A549 (cell line): Measurements from ENCODE around the gene SYNE2. TPM values are rescaled to one million over a fixed set of nuclear protein-coding genes. Genes with fewer than 3 reads are reported as not detected.

ENCODE experiments used
- ATAC-seq, 2 experiments: fragments of 200-7000 bp in 1 of 2; fragments of >200 bp in 1 of 2; cut with Nextera tagmentation in 1 of 2; cut with Tn5 transposase in 1 of 2; 3 replicates each; pipeline versions ENCODE4 v1.8.0 to v1.9.1; 2018 to 2020; ENCODE audit warnings: mild to moderate bottlenecking in 1 of 2, moderate library complexity in 1 of 2
- CTCF ChIA-PET: fragments of 300-600 bp; sonication (Branson Sonifier 250); formaldehyde crosslinking; extraction: SDS; loops from one replicate; lab custom pipeline; 2021; ENCODE audit warnings: antibody characterized with exemption, inconsistent platforms; lab: Yijun Ruan, JAX
- POLR2A ChIA-PET: fragments of 350-600 bp; formaldehyde crosslinking; extraction: SDS; loops from one replicate; lab custom pipeline; 2021; ENCODE audit warnings: antibody characterized with exemption, inconsistent platforms; lab: Yijun Ruan, JAX
- DNase-seq, 2 experiments: peaks; one replicate each; pipeline versions ENCODE4 v3.0.0 to v3.0.0-alpha.2; 2011 to 2016; ENCODE audit warnings: low read depth in 1 of 2, low spot score in 1 of 2
- FAIRE-seq: peaks from 2 replicates; lab custom pipeline; 2011; peaks lifted over from hg19 to GRCh38; lab: Jason Lieb, UNC
- H3K27ac ChIP-seq, 2 experiments: fragments of >200 bp; sonication (Bioruptor Twin); formaldehyde crosslinking; 3 replicates each; pipeline ENCODE4 v1.5.1; 2016 to 2017
- H3K4me1 ChIP-seq: fragments of >200 bp; sonication (Bioruptor Twin); formaldehyde crosslinking; 3 replicates; pipeline ENCODE4 v1.6.1; 2016
- H3K4me2 ChIP-seq: fragments of >200 bp; sonication (Bioruptor Twin); formaldehyde crosslinking; 3 replicates; pipeline ENCODE4 v1.6.1; 2016
- H3K4me3 ChIP-seq: fragments of >200 bp; sonication (Bioruptor Twin); formaldehyde crosslinking; 3 replicates; pipeline ENCODE4 v1.5.1; 2016
- H3K9me3 ChIP-seq: fragments of >200 bp; sonication (Bioruptor Twin); formaldehyde crosslinking; 3 replicates; pipeline ENCODE4 v1.6.1; 2016
- BHLHE40 ChIP-seq: IDR thresholded peaks from 2 replicates; pipeline ENCODE4 v1.6.1; 2012; ENCODE audit warnings: low read depth, low read length, inconsistent platforms
- CEBPB ChIP-seq, 2 experiments: fragments of >200 bp in 1 of 2; sonication (Bioruptor Twin) in 1 of 2; formaldehyde crosslinking in 1 of 2; IDR thresholded peaks; 2 replicates each; pipeline ENCODE4 v1.6.1; 2012 to 2016
- CHD2 ChIP-seq: fragments of 150-350 bp; IDR thresholded peaks from 2 replicates; pipeline ENCODE4 v1.6.1; 2014; ENCODE audit warnings: low read length; ENCODE audit not compliant: partially characterized antibody
- CHD4 ChIP-seq: fragments of 200-600 bp; sonication (generic); IDR thresholded peaks from 2 replicates; pipeline ENCODE4 v1.6.1; 2016; ENCODE audit warnings: antibody characterized with exemption, mild to moderate bottlenecking, borderline replicate concordance
- EHMT2 ChIP-seq: fragments of 200-600 bp; sonication (generic); IDR thresholded peaks from 2 replicates; pipeline ENCODE4 v1.6.1; 2016; ENCODE audit warnings: antibody characterized with exemption, low read depth, mild to moderate bottlenecking, moderate library complexity
- EP300 ChIP-seq, 2 experiments: fragments of >200 bp; sonication (Bioruptor Twin); formaldehyde crosslinking; IDR thresholded peaks; 2 replicates in 1 of 2; 3 replicates in 1 of 2; pipeline ENCODE4 v1.6.1; 2016 to 2017
- FOSB ChIP-seq: fragments of 250-450 bp; sonication (Bioruptor Pico); IDR thresholded peaks from 2 replicates; pipeline ENCODE4 v1.5.0; 2020; ENCODE audit warnings: mild to moderate bottlenecking, moderate library complexity
- FOSL2 ChIP-seq, 2 experiments: fragments of 450-650 bp in 1 of 2; fragments of >200 bp in 1 of 2; sonication (Bioruptor Twin) in 1 of 2; formaldehyde crosslinking; IDR thresholded peaks; 2 replicates each; pipeline versions ENCODE4 v1.5.0 to v1.6.1; 2016 to 2020; ENCODE audit warnings: mild to moderate bottlenecking in 1 of 2, moderate library complexity in 1 of 2
- FOXS1 ChIP-seq: fragments of 250-450 bp; sonication (Bioruptor Pico); IDR thresholded peaks from 2 replicates; pipeline ENCODE4 v1.5.0; 2020; ENCODE audit warnings: mild to moderate bottlenecking, moderate library complexity
- HOXB13 ChIP-seq: fragments of 250-450 bp; sonication (Bioruptor Pico); IDR thresholded peaks from 2 replicates; pipeline ENCODE4 v1.5.0; 2020; ENCODE audit warnings: low read depth, mild to moderate bottlenecking, moderate library complexity
- JUNB ChIP-seq: fragments of >200 bp; sonication (Bioruptor Twin); formaldehyde crosslinking; IDR thresholded peaks from 2 replicates; pipeline ENCODE4 v1.6.1; 2016
- MAFK ChIP-seq: fragments of 450-650 bp; IDR thresholded peaks from 2 replicates; pipeline ENCODE4 v1.6.1; 2014; ENCODE audit not compliant: partially characterized antibody
- POLR2A ChIP-seq: IDR thresholded peaks from 2 replicates; pipeline ENCODE4 v1.6.1; 2012; ENCODE audit warnings: mild to moderate bottlenecking, low read length
- RAD21 ChIP-seq, 2 experiments: fragments of >200 bp in 1 of 2; sonication (Bioruptor Twin) in 1 of 2; formaldehyde crosslinking in 1 of 2; IDR thresholded peaks in 1 of 2; conservative IDR thresholded peaks in 1 of 2; 2 replicates in 1 of 2; 3 replicates in 1 of 2; pipeline ENCODE4 v1.6.1; 2012 to 2018; ENCODE audit warnings: inconsistent platforms in 1 of 2
- SREBF2 ChIP-seq: fragments of 450-650 bp; IDR thresholded peaks from 2 replicates; pipeline ENCODE4 v1.6.1; 2014; ENCODE audit warnings: mild to moderate bottlenecking, moderate library complexity
- ZNF302 ChIP-seq: fragments of 250-450 bp; sonication (Bioruptor Pico); IDR thresholded peaks from 2 replicates; pipeline ENCODE4 v1.9.0; 2021; ENCODE audit warnings: inconsistent platforms, mild to moderate bottlenecking, moderate library complexity
- ZSCAN20 ChIP-seq: fragments of 250-450 bp; sonication (Bioruptor Pico); IDR thresholded peaks from 2 replicates; pipeline ENCODE4 v1.8.0; 2022; ENCODE audit warnings: mild to moderate bottlenecking, moderate library complexity
- WGBS: methylation state at CpG from one replicate; pipeline ENCODE4 v1.1.6; 2017; ENCODE audit errors: missing lambda C conversion rate; 5-methylcytosine and 5-hydroxymethylcytosine counted together
- polyA plus RNA-seq, 4 experiments: library from polyadenylated mRNA; depleted of rRNA in 3 of 4; stranded (reverse); fragments of >200 nt; fragmentation: RNase III in 1 of 4; extraction: RNeasy Plus Mini Kit Qiagen cat#74134 plus additional on column Dnase treatment in 1 of 4; gene quantifications; 2 replicates in 3 of 4; 3 replicates in 1 of 4; pipeline ENCODE4 v1.2.3, GENCODE V29; 2011 to 2017
- TF ChIP-seq, protein P1 (sequence below): fragments of >200 bp; sonication (Bioruptor Twin); formaldehyde crosslinking; IDR thresholded peaks from 3 replicates; pipeline ENCODE4 v1.6.1; 2016
- TF ChIP-seq, protein P2 (sequence below): fragments of 250-450 bp; sonication (Bioruptor Pico); IDR thresholded peaks from 2 replicates; pipeline ENCODE4 v1.5.0; 2020; ENCODE audit warnings: low read depth, mild to moderate bottlenecking, moderate library complexity
- TF ChIP-seq, protein P3 (sequence below): fragments of 200-600 bp; sonication (generic); IDR thresholded peaks from 2 replicates; pipeline ENCODE4 v1.6.1; 2016; ENCODE audit warnings: antibody characterized with exemption, mild to moderate bottlenecking, moderate library complexity

The SYNE2 gene
- polyA plus RNA-seq, 2 of the 4 experiments (the other 2 are of a cell fraction): 3.4 to 11.3 TPM

DNA sequence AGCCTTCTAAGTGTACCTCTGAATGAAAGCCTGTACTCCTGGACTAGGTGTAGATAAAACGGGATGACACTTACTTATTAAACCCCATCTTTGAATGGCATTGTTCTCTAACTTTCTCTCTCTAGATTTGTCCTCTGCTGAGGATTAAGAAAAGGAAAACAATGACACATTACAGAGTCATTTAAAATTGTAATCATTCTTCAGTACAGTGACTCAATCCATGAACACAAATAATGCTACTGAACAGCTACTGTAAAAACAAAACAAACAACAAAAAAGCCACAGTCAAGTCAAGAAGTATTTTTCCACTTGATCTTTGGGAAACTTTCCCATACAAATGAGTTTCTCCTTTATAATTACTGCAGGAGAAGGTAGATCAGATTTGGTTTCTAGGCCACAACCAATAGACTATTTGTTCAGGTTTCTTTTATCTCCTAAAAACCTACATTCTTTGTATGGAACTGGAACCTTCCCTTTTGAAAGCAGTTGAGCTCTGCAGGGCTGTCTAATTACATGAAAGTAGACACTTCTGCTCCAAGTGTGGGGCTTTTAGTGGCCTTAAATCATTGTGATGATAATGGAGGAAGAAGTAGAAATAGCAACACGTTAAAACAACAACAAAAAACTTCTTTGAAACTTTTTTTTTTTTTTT, 222.3 kb downstream of the SYNE2 start:
- TF ChIP-seq MAFK: no peak
- TF ChIP-seq CEBPB (IDR thresholded peaks at IDR 0.05): peak in 1 of 2 experiments; percentile 15; a peak in 1 of 4 replicates
- no peak for TF ChIP-seq FOSL2 (IDR thresholded peaks at IDR 0.05)
- peak; percentile 73 for TF ChIP-seq FOSL2 (CRISPR knock-in tag; IDR thresholded peaks at IDR 0.05)
- DNase-seq: peak; percentile 4 to 10
- WGBS: 55% methylated on average over 2 of the region's 2 CpGs
- peak; percentile 56 to 72; a peak in 4 of 6 replicates for ATAC-seq
- Histone ChIP-seq H3K27ac (no peak overlapping the region), H3K4me1 (peaks cover 12% of the 10 kb centered on the region; the same call in 2 of the 3 replicates), H3K4me2 (peak overlapping the region; percentile 12), H3K4me3 (no peak overlapping the region), H3K9me3 (no peaks in the 10 kb centered on the region)
- POLR2A ChIA-PET: no interaction called here
- no peak for FAIRE-seq
- CTCF ChIA-PET: no interaction called here

DNA sequence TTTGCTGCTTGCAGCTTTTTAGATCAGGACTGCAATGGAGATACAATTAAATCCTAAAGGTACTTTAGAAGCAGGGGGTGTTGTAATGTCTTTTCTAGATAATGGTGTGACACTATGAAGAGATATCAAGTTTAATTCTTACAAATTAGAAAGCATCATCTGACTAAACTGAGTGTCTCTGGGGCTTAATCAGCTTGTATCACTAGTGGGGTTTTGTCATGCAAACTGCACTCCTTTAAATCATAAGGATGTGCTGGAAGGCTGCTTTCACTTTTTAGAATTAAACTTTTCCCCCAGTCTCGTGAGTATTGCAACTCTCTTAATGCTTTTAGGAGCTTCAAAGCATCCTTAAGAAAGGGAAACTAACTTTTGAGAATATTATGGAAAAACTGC, 222.8 kb downstream of the SYNE2 start:
- ChIA-PET POLR2A (no interaction called here), CTCF (no interaction called here)
- DNase-seq (no peak), ATAC-seq (no peak), FAIRE-seq (no peak)
- Histone ChIP-seq H3K9me3 (no peaks in the 10 kb centered on the region), H3K4me2 (peak overlapping the region; percentile 12; the same call in 2 of the 3 replicates), H3K4me1 (peaks cover 12% of the 10 kb centered on the region; the same call in 2 of the 3 replicates), H3K27ac (no peak overlapping the region), H3K4me3 (no peak overlapping the region)
- 83% methylated on average over 1 of the region's 1 CpG for WGBS
- TF ChIP-seq HOXB13 (no peak), SREBF2 (no peak)
- TF ChIP-seq, protein P1, sequence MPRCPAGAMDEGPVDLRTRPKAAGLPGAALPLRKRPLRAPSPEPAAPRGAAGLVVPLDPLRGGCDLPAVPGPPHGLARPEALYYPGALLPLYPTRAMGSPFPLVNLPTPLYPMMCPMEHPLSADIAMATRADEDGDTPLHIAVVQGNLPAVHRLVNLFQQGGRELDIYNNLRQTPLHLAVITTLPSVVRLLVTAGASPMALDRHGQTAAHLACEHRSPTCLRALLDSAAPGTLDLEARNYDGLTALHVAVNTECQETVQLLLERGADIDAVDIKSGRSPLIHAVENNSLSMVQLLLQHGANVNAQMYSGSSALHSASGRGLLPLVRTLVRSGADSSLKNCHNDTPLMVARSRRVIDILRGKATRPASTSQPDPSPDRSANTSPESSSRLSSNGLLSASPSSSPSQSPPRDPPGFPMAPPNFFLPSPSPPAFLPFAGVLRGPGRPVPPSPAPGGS: no peak

DNA sequence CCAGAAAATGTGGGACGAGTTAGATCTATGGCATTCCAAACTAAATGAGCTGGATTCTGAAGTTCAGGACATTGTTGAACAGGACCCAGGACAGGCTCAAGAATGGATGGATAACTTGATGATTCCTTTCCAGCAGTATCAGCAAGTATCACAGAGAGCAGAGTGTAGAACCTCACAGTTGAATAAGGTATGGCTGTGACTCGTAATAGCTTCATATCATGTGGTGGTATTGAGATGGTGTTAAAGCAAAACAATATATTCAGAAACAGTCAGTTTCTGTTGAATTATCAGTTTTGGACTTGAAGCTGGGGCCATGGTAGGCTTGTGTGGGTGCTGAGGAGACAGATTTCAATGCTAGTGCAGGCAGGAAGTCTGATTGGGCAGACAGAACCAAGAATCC, 227.6 kb downstream of the SYNE2 start:
- POLR2A ChIA-PET: no interaction called here
- no peak overlapping the region for H3K4me3 ChIP-seq
- FAIRE-seq: no peak
- CTCF ChIA-PET: no interaction called here
- TF ChIP-seq ZSCAN20 (CRISPR knock-in tag): no peak
- TF ChIP-seq, protein P2, sequence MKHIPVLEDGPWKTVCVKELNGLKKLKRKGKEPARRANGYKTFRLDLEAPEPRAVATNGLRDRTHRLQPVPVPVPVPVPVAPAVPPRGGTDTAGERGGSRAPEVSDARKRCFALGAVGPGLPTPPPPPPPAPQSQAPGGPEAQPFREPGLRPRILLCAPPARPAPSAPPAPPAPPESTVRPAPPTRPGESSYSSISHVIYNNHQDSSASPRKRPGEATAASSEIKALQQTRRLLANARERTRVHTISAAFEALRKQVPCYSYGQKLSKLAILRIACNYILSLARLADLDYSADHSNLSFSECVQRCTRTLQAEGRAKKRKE (CRISPR knock-in tag): no peak
- TF ChIP-seq POLR2A: no peak
- TF ChIP-seq EHMT2: no peak
- TF ChIP-seq EP300 (IDR thresholded peaks at IDR 0.05): no peak
- TF ChIP-seq, all 56 proteins: peak for 0
- Histone ChIP-seq H3K4me2 (no peak overlapping the region), H3K27ac (no peak overlapping the region), H3K9me3 (no peaks in the 10 kb centered on the region), H3K4me1 (no peaks in the 10 kb centered on the region; the same call in 2 of the 3 replicates)
- no peak for DNase-seq
- ATAC-seq: no peak
- WGBS: 82% methylated on average over 2 of the region's 2 CpGs

DNA sequence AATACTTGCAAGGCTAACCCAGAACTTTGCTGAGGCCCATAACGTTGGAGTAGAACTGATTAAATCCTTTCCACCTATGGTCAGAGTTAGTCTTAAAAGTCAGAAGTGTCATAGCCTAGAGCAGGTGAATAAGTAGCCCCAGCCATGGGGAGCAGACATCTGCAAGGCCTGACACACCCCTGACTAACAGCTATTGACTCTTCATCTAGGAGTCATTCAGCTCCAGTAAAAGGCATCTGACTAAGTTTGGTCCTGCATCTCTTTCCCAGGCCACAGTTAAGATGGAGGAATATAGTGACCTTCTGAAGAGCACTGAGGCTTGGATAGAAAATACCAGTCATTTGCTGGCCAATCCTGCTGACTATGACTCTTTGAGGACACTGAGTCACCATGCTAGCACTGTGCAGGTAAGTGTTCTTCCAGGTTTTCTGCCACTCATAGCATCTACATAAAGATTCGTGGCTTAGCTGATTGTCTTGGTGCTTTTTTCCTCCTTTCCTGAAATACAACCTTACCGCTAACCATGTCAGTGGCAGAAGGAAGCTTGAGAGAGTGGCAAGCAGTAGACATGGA, 228.5 kb downstream of the SYNE2 start:
- H3K4me1 ChIP-seq: no peaks in the 10 kb centered on the region
- DNase-seq (no peak), FAIRE-seq (no peak), ATAC-seq (no peak)
- ChIA-PET CTCF (interaction anchor here (1.0 kb wide), 1 partner anchor 19 kb away, joined by 3 read pairs; no protein-coding TSS in a partner anchor), POLR2A (interaction anchor here (0.6 kb wide), 1 partner anchor 179 kb away, joined by 3 read pairs; no protein-coding TSS in a partner anchor)
- no peak overlapping the region for H3K4me2 ChIP-seq
- TF ChIP-seq MAFK (peak; percentile 4), CHD4 (no peak)
- no peaks in the 10 kb centered on the region for H3K9me3 ChIP-seq
- no peak overlapping the region for H3K27ac ChIP-seq
- WGBS: 73% methylated on average over 3 of the region's 3 CpGs
- no peak overlapping the region for H3K4me3 ChIP-seq

DNA sequence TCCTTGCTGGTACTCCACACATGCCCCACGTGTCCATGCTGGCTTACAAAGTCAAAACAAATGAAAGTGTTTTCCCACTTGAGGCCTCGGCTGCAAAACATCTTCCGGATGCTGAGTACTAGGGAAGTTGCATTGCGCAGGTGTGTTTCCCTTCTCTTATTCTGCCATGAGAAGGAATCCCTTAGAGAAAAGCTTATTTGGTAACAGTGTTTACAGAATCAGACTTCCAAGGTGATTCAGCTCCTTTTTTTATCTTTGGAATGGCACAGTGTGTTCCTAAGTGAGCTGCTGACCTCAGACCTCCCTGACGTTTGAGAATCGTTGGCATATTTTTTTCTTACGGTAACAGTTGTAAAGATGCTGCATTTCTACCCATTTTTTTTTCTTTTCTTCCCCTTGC, 230.0 kb downstream of the SYNE2 start:
- WGBS: 75% methylated on average over 7 of the region's 7 CpGs
- ChIA-PET CTCF (no interaction called here), POLR2A (no interaction called here)
- Histone ChIP-seq H3K4me1 (no peaks in the 10 kb centered on the region), H3K4me3 (no peak overlapping the region), H3K27ac (no peak overlapping the region), H3K9me3 (no peaks in the 10 kb centered on the region), H3K4me2 (no peak overlapping the region)
- no peak for DNase-seq
- no peak; a peak in 1 of 6 replicates for ATAC-seq
- FAIRE-seq: no peak
- TF ChIP-seq HOXB13 (no peak), FOSB (CRISPR knock-in tag) (no peak), CHD2 (no peak), ZNF302 (CRISPR knock-in tag) (no peak), FOXS1 (CRISPR knock-in tag) (no peak), CHD4 (no peak), JUNB (no peak), RAD21 (conservative IDR thresholded peaks at IDR 0.05 in 1 of 2, IDR thresholded peaks at IDR 0.05 in 1 of 2) (no peak), BHLHE40 (no peak)
- TF ChIP-seq, protein P3, sequence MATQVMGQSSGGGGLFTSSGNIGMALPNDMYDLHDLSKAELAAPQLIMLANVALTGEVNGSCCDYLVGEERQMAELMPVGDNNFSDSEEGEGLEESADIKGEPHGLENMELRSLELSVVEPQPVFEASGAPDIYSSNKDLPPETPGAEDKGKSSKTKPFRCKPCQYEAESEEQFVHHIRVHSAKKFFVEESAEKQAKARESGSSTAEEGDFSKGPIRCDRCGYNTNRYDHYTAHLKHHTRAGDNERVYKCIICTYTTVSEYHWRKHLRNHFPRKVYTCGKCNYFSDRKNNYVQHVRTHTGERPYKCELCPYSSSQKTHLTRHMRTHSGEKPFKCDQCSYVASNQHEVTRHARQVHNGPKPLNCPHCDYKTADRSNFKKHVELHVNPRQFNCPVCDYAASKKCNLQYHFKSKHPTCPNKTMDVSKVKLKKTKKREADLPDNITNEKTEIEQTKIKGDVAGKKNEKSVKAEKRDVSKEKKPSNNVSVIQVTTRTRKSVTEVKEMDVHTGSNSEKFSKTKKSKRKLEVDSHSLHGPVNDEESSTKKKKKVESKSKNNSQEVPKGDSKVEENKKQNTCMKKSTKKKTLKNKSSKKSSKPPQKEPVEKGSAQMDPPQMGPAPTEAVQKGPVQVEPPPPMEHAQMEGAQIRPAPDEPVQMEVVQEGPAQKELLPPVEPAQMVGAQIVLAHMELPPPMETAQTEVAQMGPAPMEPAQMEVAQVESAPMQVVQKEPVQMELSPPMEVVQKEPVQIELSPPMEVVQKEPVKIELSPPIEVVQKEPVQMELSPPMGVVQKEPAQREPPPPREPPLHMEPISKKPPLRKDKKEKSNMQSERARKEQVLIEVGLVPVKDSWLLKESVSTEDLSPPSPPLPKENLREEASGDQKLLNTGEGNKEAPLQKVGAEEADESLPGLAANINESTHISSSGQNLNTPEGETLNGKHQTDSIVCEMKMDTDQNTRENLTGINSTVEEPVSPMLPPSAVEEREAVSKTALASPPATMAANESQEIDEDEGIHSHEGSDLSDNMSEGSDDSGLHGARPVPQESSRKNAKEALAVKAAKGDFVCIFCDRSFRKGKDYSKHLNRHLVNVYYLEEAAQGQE: no peak
